ENCODE results near the gene JPH4.

JPH4 gene

GRCh38 chr14:23547924-23548323 lies 30.7 kb downstream of the JPH4 start:
- no peak for DNase-seq (ENCODE audit: low read depth)
- no peak for TF ChIP-seq POLR2A (IDR thresholded peaks at IDR 0.05; ENCODE audit: extremely low read depth, insufficient read length)
- no peak for TF ChIP-seq CTCF (IDR thresholded peaks at IDR 0.05; ENCODE audit: low read depth, low read length)
- no peak for TF ChIP-seq MYC (IDR thresholded peaks at IDR 0.05; ENCODE audit: low read depth, low read length)
- TF ChIP-seq MAX (IDR thresholded peaks at IDR 0.05; ENCODE audit: low read depth, low read length), result no peak
- no peak overlapping the region for H3K4me3 ChIP-seq (ENCODE audit: low read depth, low read length)

GRCh38 chr14:23546450-23547035 lies 32.0 kb downstream of the JPH4 start:
- no peak for TF ChIP-seq MAX (IDR thresholded peaks at IDR 0.05; ENCODE audit: low read depth, low read length)
- no peak for TF ChIP-seq POLR2A (IDR thresholded peaks at IDR 0.05; ENCODE audit: extremely low read depth, insufficient read length)
- no peak for TF ChIP-seq MYC (IDR thresholded peaks at IDR 0.05; ENCODE audit: low read depth, low read length)
- no peak for TF ChIP-seq CTCF (IDR thresholded peaks at IDR 0.05; ENCODE audit: low read depth, low read length)
- H3K4me3 ChIP-seq (ENCODE audit: low read depth, low read length), result no peak overlapping the region
- DNase-seq (ENCODE audit: low read depth), result no peak

GRCh38 chr14:23545740-23546365 lies 32.7 kb downstream of the JPH4 start:
- H3K4me3 ChIP-seq (ENCODE audit: low read depth, low read length), result no peak overlapping the region
- no peak for DNase-seq (ENCODE audit: low read depth)
- TF ChIP-seq POLR2A (IDR thresholded peaks at IDR 0.05; ENCODE audit: extremely low read depth, insufficient read length) (no peak), CTCF (IDR thresholded peaks at IDR 0.05; ENCODE audit: low read depth, low read length) (no peak), MYC (IDR thresholded peaks at IDR 0.05; ENCODE audit: low read depth, low read length) (no peak), MAX (IDR thresholded peaks at IDR 0.05; ENCODE audit: low read depth, low read length) (no peak)

- TF ChIP-seq CTCF (IDR thresholded peaks at IDR 0.05; ENCODE audit: low read depth, low read length) (no peak), MAX (IDR thresholded peaks at IDR 0.05; ENCODE audit: low read depth, low read length) (no peak), POLR2A (IDR thresholded peaks at IDR 0.05; ENCODE audit: extremely low read depth, insufficient read length) (no peak), MYC (IDR thresholded peaks at IDR 0.05; ENCODE audit: low read depth, low read length) (no peak)
- peak; percentile 33 for DNase-seq (ENCODE audit: low read depth)
- H3K4me3 ChIP-seq (ENCODE audit: low read depth, low read length), result no peak overlapping the region
Measured at GRCh38 chr14:23544511-23545447, 33.8 kb downstream of the JPH4 start.

GRCh38 chr14:23543403-23543802 lies 35.2 kb downstream of the JPH4 start:
- no peak overlapping the region for H3K4me3 ChIP-seq (ENCODE audit: low read depth, low read length)
- no peak for DNase-seq (ENCODE audit: low read depth)
- TF ChIP-seq CTCF (IDR thresholded peaks at IDR 0.05; ENCODE audit: low read depth, low read length), result no peak
- no peak for TF ChIP-seq MYC (IDR thresholded peaks at IDR 0.05; ENCODE audit: low read depth, low read length)
- no peak for TF ChIP-seq MAX (IDR thresholded peaks at IDR 0.05; ENCODE audit: low read depth, low read length)
- no peak for TF ChIP-seq POLR2A (IDR thresholded peaks at IDR 0.05; ENCODE audit: extremely low read depth, insufficient read length)
